ENCODE results near the gene EIF3I.

The EIF3I gene

DNA sequence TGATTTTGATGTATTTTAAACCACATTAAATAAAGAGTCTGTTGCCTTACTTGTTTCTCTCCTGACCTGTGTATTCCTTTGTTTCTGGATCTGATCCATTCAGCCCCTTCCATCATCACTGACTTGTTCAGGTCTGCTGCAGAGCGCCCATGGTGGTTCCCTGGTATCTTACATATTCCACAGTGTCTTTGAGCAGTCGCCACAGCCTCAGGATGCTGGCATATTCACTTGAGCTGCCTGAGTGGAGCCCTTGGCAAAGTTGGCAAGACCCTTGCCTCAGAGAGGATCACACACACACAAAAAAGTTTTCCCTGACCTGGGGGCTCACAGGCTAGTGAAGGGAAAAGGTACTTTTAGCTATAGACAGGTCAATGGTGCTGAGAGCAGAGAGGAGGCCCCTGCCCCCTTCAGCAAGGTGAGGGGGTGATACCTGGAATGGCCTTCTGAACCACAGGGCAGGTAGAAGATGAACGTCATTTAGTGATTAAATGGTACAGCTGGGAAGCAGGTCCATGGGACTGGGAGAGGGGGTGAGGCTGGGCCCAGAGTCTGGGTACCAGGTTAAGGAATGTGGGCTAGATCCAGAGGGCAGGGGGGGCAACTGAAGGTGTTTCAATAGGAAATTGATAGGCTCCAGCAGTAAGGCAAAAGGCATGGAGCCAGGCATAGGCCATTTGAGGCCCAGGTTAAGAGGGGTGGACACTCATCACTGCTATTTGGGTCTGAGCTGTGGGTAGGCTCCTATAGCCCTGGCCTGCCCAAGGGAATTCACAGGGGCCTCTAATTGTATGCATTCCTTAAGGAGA is 23.8 kb upstream of the EIF3I start:
- Histone ChIP-seq H3K36me3 (ENCODE audit: control insufficient read depth, insufficient read depth, low read length) (peaks cover 35% of the 10 kb centered on the region), H3K9me3 (ENCODE audit: control insufficient read depth, insufficient read depth, low read length) (no peaks in the 10 kb centered on the region), H3K4me3 (ENCODE audit: low read length) (no peak overlapping the region), H3K4me1 (ENCODE audit: control insufficient read depth, insufficient read depth, low read length) (peaks cover 4% of the 10 kb centered on the region; the same call in 1 of the 2 replicates), H3K27ac (ENCODE audit: low read length) (no peak overlapping the region), H3K27me3 (ENCODE audit: control insufficient read depth, insufficient read depth, low read length) (no peaks in the 10 kb centered on the region)
- no CpG with 5 or more reads among the region's 3 CpGs for WGBS (ENCODE audit: insufficient coverage, insufficient read length)
- DNase-seq (ENCODE audit: low read depth, low spot score) = no peak

DNA sequence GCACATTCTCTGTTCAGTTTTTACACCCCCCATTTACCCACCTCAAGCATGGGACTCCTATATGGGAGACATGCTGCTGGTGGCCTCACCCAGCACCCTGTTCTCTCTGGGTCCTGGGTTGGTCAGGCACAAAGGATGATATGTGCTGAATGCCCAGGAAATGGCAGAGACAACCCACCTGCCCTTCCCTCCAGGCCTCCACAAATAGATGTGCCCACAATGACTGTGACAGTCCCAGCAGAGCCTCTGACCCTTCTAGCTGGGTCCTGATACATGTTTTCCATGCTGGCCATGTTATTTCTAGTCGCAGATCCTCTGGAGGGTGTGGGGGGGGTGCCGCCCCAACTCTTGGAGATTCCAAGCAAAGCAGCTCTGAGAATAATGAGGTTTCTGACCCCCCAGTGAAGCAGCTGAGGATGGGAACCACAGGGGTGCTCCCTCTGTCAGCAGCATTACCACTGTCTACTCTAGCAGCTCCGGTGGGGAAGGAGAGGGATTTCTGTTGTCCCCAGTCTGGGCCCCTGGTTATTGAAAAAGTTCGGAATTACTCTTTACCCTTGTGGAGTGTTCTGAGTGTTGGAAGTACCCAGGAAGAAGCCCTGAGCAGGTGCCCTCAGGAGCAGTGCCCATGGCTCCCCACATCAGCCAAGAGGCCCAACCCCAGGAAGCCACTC is 23.0 kb upstream of the EIF3I start:
- no peak for DNase-seq (ENCODE audit: low read depth, low spot score)
- Histone ChIP-seq H3K4me3 (ENCODE audit: low read length) (no peak overlapping the region), H3K27me3 (ENCODE audit: control insufficient read depth, insufficient read depth, low read length) (no peaks in the 10 kb centered on the region), H3K36me3 (ENCODE audit: control insufficient read depth, insufficient read depth, low read length) (peaks cover 29% of the 10 kb centered on the region), H3K4me1 (ENCODE audit: control insufficient read depth, insufficient read depth, low read length) (peaks cover 4% of the 10 kb centered on the region; the same call in 1 of the 2 replicates), H3K9me3 (ENCODE audit: control insufficient read depth, insufficient read depth, low read length) (no peaks in the 10 kb centered on the region), H3K27ac (ENCODE audit: low read length) (no peak overlapping the region)
- WGBS (ENCODE audit: insufficient coverage, insufficient read length) = no CpG with 5 or more reads among the region's 4 CpGs

DNA sequence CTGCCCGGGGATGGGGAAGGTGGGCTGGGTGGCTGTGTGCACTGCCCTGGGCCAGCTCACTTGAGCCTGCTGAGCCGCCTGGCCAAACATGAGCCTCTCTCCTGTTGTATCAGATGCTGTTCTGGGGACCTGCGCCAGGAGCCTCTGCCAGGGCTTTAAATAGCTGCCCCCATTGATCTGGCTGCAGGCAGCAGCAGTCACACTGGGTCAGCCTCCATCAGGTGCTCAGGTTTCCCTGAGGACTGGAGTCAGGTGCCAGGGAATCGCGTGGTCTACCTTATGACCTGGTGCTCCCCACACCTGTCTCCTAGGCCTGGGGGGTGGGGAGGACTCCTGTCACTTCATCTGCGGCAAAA is 22.5 kb upstream of the EIF3I start:
- no peak for DNase-seq (ENCODE audit: low read depth, low spot score)
- WGBS (ENCODE audit: insufficient coverage, insufficient read length) = no CpG with 5 or more reads among the region's 6 CpGs
- Histone ChIP-seq H3K27ac (ENCODE audit: low read length) (no peak overlapping the region), H3K36me3 (ENCODE audit: control insufficient read depth, insufficient read depth, low read length) (peaks cover 24% of the 10 kb centered on the region), H3K9me3 (ENCODE audit: control insufficient read depth, insufficient read depth, low read length) (no peaks in the 10 kb centered on the region), H3K4me3 (ENCODE audit: low read length) (no peak overlapping the region), H3K27me3 (ENCODE audit: control insufficient read depth, insufficient read depth, low read length) (no peaks in the 10 kb centered on the region), H3K4me1 (ENCODE audit: control insufficient read depth, insufficient read depth, low read length) (peaks cover 4% of the 10 kb centered on the region; the same call in 1 of the 2 replicates)

DNA sequence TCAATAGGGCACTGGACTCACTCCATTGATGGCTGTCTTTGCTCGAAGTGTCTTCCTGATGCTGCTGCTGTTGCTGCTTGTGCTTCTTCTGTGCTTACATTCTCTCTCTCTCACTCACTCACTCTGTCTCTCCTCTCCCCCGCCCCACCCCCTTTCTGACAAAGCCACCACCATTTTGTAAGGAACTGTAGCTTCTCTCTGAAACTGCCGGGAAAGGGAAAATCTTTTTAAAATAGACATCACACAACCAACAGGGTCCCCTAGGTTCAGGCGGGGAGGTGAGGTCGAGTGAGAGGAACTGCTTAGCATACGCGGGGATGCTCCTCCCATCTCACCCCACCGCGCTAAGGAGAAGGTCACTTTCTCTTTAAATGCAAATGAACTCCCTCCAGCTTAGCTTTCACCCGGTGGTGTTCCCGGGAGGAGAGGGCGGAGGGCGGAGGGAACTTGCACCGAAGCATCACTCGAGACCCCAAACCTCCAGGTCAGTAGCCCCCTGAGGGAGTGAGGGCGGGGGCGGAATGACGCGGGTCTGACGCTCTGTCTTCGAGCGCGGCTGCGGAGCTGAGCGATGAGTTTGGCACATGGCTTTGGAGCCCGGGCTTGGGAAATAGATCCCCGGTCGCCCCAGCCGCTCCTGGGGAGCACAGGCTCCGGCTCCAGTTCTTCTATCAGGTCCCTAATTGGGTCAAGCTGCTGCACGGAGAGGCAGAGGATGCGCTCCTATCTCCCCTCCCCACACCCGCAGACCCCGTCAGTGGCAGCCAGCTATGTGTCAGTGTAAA is 21.8 kb upstream of the EIF3I start, which contains the start of gene CCDC28B:
Gene CCDC28B (plus strand): TSS at position 370 of the 785 bp plus-strand sequence. CDS start 1,341 bp downstream, outside the sequence.
- Histone ChIP-seq H3K27me3 (ENCODE audit: control insufficient read depth, insufficient read depth, low read length) (no peaks in the 10 kb centered on the region), H3K4me1 (ENCODE audit: control insufficient read depth, insufficient read depth, low read length) (peaks cover 4% of the 10 kb centered on the region; the same call in 1 of the 2 replicates), H3K36me3 (ENCODE audit: control insufficient read depth, insufficient read depth, low read length) (peaks cover 16% of the 10 kb centered on the region), H3K9me3 (ENCODE audit: control insufficient read depth, insufficient read depth, low read length) (no peaks in the 10 kb centered on the region), H3K4me3 (ENCODE audit: low read length) (peak within 1 kb of the TSS; percentile 42; the same call in 1 of the 2 replicates), H3K27ac (ENCODE audit: low read length) (no peak within 1 kb of the TSS)
- WGBS (ENCODE audit: insufficient coverage, insufficient read length) = no CpG with 5 or more reads among the region's 34 CpGs
- DNase-seq (ENCODE audit: low read depth, low spot score) = peak; percentile 58

DNA sequence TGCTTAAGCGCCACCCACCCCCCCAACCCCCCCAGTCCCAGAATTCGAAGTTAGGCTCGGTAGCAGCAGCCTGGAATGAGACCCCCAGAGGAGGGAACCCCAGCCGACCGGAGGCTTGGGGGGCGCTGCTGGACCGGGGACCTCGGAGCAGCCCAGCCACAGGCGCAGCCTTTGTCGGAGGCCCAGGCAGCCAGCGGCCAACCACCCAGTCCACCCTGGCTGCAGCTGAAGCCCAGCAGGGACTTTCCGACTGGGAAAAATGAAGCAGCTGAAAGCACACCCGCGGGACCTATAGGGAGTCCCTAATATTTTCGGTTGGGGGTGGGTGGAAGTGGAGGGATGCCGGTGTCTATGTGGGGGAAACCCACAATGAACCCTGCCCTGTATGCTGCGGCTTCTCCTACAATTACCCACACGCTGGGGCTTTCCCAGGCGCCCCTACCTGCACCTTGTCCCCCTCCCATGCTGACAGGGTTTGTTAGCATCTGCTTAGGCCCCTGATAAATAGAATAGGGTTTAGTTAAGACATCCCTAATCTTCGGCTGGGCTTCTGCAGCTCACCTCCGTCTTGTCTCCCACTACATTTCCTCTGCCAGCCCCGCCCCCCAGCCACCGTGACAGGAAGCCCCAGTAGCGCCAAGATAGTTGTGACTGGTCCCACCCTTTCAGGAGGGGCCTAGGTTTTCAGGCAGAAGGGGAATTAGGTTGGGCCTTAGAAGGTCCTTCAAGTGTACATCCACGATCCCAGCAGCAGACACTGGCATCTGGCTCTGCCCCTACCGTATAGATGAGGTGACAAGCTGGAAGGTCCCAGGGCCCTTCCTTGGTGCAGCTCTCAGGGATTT is 21.0 kb upstream of the EIF3I start:
- peaks cover 10% of the 10 kb centered on the region; the same call in 1 of the 2 replicates for H3K36me3 ChIP-seq (ENCODE audit: control insufficient read depth, insufficient read depth, low read length)
- H3K4me3 ChIP-seq (ENCODE audit: low read length) = peak overlapping the region; percentile 42; the same call in 1 of the 2 replicates
- H3K9me3 ChIP-seq (ENCODE audit: control insufficient read depth, insufficient read depth, low read length) = no peaks in the 10 kb centered on the region
- no peak for DNase-seq (ENCODE audit: low read depth, low spot score)
- no CpG with 5 or more reads among the region's 26 CpGs for WGBS (ENCODE audit: insufficient coverage, insufficient read length)
- no peaks in the 10 kb centered on the region for H3K27me3 ChIP-seq (ENCODE audit: control insufficient read depth, insufficient read depth, low read length)
- H3K27ac ChIP-seq (ENCODE audit: low read length) = no peak overlapping the region
- peaks cover 4% of the 10 kb centered on the region; the same call in 1 of the 2 replicates for H3K4me1 ChIP-seq (ENCODE audit: control insufficient read depth, insufficient read depth, low read length)

DNA sequence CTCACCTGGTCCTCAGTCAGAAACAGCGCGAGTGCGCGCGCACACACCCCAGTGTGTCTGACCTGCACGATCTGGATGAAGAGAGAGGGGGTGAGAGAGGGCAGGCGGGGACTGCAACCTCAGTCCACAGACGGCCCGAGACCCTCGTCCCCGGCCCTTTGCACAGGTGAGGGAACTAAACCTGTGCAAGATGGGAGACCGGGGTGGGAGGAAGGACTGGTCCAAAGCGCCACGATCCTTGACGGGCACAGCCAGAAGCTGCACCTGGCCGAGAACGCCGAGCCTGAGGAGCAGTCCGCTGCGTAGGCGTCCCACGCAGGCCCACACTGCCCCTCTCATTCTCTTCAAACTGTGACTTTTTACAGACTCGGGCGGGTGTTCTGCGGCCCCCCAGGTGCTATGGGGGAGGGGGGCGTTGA is 17.3 kb upstream of the EIF3I start:
- Histone ChIP-seq H3K9me3 (ENCODE audit: control insufficient read depth, insufficient read depth, low read length) (no peaks in the 10 kb centered on the region), H3K27me3 (ENCODE audit: control insufficient read depth, insufficient read depth, low read length) (no peaks in the 10 kb centered on the region), H3K4me3 (ENCODE audit: low read length) (peak overlapping the region; percentile 66; the same call in 1 of the 2 replicates), H3K27ac (ENCODE audit: low read length) (no peak overlapping the region), H3K36me3 (ENCODE audit: control insufficient read depth, insufficient read depth, low read length) (no peaks in the 10 kb centered on the region), H3K4me1 (ENCODE audit: control insufficient read depth, insufficient read depth, low read length) (0 out of 2 replicates have a peak, but pooled peaks cover 4% of the 10 kb centered on the region)
- no CpG with 5 or more reads among the region's 26 CpGs for WGBS (ENCODE audit: insufficient coverage, insufficient read length)
- no peak for DNase-seq (ENCODE audit: low read depth, low spot score)

DNA sequence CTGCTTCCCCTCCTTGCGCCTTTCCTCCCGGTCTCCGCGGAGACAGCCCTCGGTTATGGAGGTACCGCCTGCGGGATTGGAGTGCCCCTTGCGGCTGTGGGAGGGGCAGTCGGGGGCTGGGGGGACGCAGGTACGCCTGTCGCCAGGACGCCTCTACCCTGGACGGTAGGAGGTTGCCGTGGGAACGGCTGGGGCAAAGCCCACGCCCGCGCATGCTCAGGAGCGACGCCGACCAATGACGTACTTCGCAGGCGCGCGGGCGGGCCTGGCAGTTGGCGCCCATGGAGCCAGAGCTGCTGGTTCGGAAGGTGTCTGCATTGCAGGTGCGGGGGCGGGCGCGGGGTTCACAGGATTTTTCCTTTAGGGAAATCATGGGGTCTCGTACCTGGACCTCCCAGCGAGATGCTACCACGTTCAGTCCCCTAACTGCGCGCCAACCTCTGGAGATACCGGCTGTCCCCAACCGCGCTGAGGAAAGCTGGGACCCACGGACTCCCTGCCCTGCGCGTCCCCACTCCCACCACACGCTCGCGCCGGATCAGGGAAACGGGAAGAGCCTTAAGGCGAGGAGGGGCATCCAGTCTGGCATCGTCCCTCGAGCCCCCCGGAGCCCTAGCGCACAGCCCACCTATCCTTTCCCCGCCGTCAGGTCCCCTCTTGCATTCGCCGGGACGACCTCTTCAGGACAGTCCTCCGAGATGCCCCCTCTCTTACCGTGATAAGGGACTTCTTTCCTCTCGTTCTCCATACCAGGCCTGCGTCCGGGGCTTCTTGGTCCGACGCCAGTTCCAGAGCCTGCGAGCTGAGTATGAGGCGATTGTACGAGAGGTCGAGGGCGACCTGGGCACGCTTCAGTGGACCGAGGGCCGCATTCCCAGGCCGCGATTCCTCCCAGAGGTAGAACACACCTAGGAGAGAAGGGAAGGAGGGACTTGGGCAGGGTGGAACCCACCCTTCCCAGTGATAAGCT is 16.5 kb upstream of the EIF3I start, which contains the start of gene IQCC:
Gene IQCC (plus strand): TSS at position 271 of the 970 bp plus-strand sequence. CDS start 11 bp downstream, at position 282.
- Histone ChIP-seq H3K4me3 (ENCODE audit: low read length) (peak within 1 kb of the TSS; percentile 66; the same call in 1 of the 2 replicates), H3K27me3 (ENCODE audit: control insufficient read depth, insufficient read depth, low read length) (no peaks in the 10 kb centered on the region), H3K4me1 (ENCODE audit: control insufficient read depth, insufficient read depth, low read length) (0 out of 2 replicates have a peak, but pooled peaks cover 4% of the 10 kb centered on the region), H3K36me3 (ENCODE audit: control insufficient read depth, insufficient read depth, low read length) (no peaks in the 10 kb centered on the region), H3K27ac (ENCODE audit: low read length) (no peak within 1 kb of the TSS), H3K9me3 (ENCODE audit: control insufficient read depth, insufficient read depth, low read length) (no peaks in the 10 kb centered on the region)
- no CpG with 5 or more reads among the region's 77 CpGs for WGBS (ENCODE audit: insufficient coverage, insufficient read length)
- peak; percentile 83 for DNase-seq (ENCODE audit: low read depth, low spot score)

DNA sequence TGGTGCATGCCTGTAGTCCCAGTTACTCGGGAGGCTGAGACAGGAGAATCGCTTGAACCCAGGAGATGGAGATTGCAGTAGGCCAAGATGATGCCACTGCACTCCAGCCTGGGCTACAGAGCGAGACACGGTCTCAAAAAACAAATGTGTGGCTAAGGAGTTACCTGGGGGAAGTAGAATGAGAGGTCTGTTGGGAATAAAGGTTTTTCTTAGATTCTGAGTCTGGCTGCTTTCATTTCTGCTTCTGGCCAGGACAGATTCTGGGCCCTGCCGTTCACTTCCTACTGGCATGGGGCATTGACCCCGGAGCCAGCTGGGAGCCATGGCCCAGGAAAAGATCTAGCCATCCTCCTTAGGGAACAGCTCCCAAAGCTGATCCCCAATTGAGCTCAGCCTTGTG is 13.7 kb upstream of the EIF3I start:
- Histone ChIP-seq H3K4me1 (ENCODE audit: control insufficient read depth, insufficient read depth, low read length) (no peaks in the 10 kb centered on the region), H3K36me3 (ENCODE audit: control insufficient read depth, insufficient read depth, low read length) (no peaks in the 10 kb centered on the region), H3K4me3 (ENCODE audit: low read length) (no peak overlapping the region), H3K27me3 (ENCODE audit: control insufficient read depth, insufficient read depth, low read length) (no peaks in the 10 kb centered on the region), H3K9me3 (ENCODE audit: control insufficient read depth, insufficient read depth, low read length) (no peaks in the 10 kb centered on the region), H3K27ac (ENCODE audit: low read length) (no peak overlapping the region)
- no peak for DNase-seq (ENCODE audit: low read depth, low spot score)
- WGBS (ENCODE audit: insufficient coverage, insufficient read length) = no CpG with 5 or more reads among the region's 6 CpGs

DNA sequence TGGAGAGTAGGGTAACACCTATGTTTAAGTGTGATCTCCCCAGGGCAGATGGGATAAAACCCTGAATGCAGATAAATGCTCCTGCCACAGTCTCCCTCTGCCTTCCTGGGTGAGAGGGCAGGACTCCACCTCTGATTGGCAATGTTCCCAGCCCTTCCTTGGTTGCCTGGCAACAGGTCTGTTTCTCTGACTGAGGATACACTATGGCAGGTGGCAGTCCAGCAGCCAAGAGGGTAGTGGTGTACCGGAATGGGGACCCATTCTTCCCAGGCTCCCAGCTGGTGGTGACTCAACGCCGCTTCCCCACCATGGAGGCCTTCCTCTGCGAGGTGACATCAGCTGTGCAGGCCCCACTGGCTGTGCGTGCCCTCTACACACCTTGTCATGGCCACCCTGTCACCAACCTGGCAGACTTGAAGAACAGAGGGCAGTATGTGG is 13.3 kb upstream of the EIF3I start, which contains the start of gene DCDC2B:
Gene DCDC2B (plus strand): TSS at position 199 of the 438 bp plus-strand sequence. CDS start 5 bp downstream, at position 204.
- no peak for DNase-seq (ENCODE audit: low read depth, low spot score)
- Histone ChIP-seq H3K4me3 (ENCODE audit: low read length) (no peak within 1 kb of the TSS), H3K4me1 (ENCODE audit: control insufficient read depth, insufficient read depth, low read length) (no peaks in the 10 kb centered on the region), H3K9me3 (ENCODE audit: control insufficient read depth, insufficient read depth, low read length) (no peaks in the 10 kb centered on the region), H3K27ac (ENCODE audit: low read length) (no peak within 1 kb of the TSS), H3K27me3 (ENCODE audit: control insufficient read depth, insufficient read depth, low read length) (no peaks in the 10 kb centered on the region), H3K36me3 (ENCODE audit: control insufficient read depth, insufficient read depth, low read length) (no peaks in the 10 kb centered on the region)
- WGBS (ENCODE audit: insufficient coverage, insufficient read length) = no CpG with 5 or more reads among the region's 5 CpGs

Data from iPS DF 6.9 (cell line).